Lower leg skin (tissue), 3 donors: ENCODE results near the gene LCP1.

Experiments used
- CTCF ChIP-seq, 3 donors: fragments of 450-650 bp; IDR thresholded peaks; one replicate each; pipeline ENCODE4 v1.5.1; 2016; ENCODE audit warnings: antibody characterized with exemption in 3 of 3, mild to moderate bottlenecking in 3 of 3, moderate library complexity in 2 of 3
- POLR2A ChIP-seq, 2 donors: fragments of 450-650 bp; IDR thresholded peaks; one replicate each; pipeline ENCODE4 v1.6.1; 2016 to 2017; ENCODE audit warnings: antibody characterized with exemption in 2 of 2, mild to moderate bottlenecking in 1 of 2, moderate library complexity in 1 of 2

- TF ChIP-seq CTCF (IDR thresholded peaks at IDR 0.05) = no peak
- no peak for TF ChIP-seq POLR2A (IDR thresholded peaks at IDR 0.05)
Observed at GRCh38 chr13:46145135-46145534, 36.8 kb downstream of the LCP1 start.
